ENCODE data around the gene TNXB.
"Not testable (repeated sequence)": the region's sequence is repeated elsewhere in the genome, so short reads cannot be mapped to it uniquely, and the experiment has no call there.

DNA sequence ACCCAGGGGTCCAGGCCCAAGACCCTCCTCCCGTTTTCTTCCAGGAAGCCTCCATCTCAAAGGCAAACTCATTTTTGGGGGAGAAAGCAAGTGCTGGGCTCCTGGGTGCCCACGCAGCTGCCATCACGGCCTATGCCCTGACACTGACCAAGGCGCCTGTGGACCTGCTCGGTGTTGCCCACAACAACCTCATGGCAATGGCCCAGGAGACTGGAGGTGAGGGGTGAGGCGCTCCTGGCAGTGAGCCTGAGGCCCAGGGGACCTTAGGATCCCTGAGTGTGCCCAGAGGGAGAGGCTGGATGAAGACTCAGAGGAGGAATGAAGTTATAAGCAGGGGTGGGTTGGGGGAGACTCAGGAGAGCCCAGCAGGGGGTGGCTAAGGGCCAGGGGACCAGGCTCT, 112.8 kb downstream of the TNXB start:
- TF ChIP-seq, protein P1, sequence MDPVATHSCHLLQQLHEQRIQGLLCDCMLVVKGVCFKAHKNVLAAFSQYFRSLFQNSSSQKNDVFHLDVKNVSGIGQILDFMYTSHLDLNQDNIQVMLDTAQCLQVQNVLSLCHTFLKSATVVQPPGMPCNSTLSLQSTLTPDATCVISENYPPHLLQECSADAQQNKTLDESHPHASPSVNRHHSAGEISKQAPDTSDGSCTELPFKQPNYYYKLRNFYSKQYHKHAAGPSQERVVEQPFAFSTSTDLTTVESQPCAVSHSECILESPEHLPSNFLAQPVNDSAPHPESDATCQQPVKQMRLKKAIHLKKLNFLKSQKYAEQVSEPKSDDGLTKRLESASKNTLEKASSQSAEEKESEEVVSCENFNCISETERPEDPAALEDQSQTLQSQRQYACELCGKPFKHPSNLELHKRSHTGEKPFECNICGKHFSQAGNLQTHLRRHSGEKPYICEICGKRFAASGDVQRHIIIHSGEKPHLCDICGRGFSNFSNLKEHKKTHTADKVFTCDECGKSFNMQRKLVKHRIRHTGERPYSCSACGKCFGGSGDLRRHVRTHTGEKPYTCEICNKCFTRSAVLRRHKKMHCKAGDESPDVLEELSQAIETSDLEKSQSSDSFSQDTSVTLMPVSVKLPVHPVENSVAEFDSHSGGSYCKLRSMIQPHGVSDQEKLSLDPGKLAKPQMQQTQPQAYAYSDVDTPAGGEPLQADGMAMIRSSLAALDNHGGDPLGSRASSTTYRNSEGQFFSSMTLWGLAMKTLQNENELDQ (CRISPR knock-in tag; IDR thresholded peaks at IDR 0.05; ENCODE audit: borderline replicate concordance) = not testable (repeated sequence)
- not testable (repeated sequence) for TF ChIP-seq HNRNPUL1 (IDR thresholded peaks at IDR 0.05; ENCODE audit: low read length); CTCF (IDR thresholded peaks at IDR 0.05 in 2 of 3, conservative IDR thresholded peaks at IDR 0.05 in 1 of 3; ENCODE audit: insufficient read depth in 2 of 3, low read depth in 1 of 3, low read length in 3 of 3); RAD51 (IDR thresholded peaks at IDR 0.05; ENCODE audit: borderline replicate concordance, low read depth)

All from K562 (cell line).